ENCODE measurements around the gene EEF2K. TPM values are rescaled to one million over a fixed set of nuclear protein-coding genes. Genes with fewer than 3 reads are reported as not detected.

Gene EEF2K
- total and polyA plus RNA-seq, 12 donors, result 5.1 to 38.9 (median 21.9) TPM

DNA sequence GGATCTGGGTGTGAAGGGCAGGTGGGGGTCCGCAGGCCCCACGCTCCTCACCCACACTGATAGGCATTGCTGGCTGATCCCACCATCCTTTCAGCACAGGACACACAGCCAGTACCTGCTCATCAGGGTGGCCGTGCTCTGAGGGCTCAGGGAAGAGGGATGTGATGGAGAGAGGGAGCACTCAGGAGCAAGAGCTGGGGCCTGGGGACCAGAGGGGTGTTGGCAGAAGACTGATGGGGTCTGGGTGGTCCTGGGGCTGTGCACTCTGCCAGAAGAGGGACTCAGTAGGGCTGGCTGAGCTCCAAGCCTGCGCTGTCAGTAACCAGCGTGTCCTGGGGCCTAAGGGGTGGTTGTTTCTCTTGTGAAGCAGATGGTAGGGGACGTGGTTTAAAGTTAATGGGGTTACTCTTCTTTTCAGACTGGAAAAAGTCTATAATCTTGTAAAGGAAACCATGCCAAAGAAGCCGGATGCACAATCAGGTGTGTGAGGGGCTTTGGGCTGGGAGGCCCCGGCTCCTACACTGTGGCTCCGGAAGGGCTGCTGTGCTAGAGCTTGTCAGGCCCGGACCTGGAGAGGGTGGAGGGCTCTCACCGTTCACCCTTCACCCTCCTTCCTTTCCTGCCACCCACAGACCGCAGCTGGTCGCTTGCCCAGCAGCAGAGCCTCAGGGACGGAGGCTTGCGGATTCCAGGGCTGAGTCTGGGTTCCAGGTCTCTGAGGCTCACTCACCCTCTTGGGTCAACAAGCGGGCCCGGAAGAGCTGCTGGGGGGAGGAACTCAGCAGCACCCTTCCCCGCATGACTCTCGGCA lies 118.9 kb downstream of the EEF2K start:
- Histone ChIP-seq H3K36me3 (peaks cover 0 to 98% (median 40%) of the 10 kb centered on the region in 9 donors), H3K27me3 (no peaks in the 10 kb centered on the region), H3K4me3 (no peak overlapping the region), H3K4me1 (peaks cover 0 to 8% (median 4%) of the 10 kb centered on the region in 9 donors), H3K9me3 (no peaks in the 10 kb centered on the region), H3K27ac (no peak overlapping the region)
- WGBS, 2 donors, result 92 to 93% methylated on average over 19 of the region's 19 CpGs
- no peak for ATAC-seq
- TF ChIP-seq, protein P1, sequence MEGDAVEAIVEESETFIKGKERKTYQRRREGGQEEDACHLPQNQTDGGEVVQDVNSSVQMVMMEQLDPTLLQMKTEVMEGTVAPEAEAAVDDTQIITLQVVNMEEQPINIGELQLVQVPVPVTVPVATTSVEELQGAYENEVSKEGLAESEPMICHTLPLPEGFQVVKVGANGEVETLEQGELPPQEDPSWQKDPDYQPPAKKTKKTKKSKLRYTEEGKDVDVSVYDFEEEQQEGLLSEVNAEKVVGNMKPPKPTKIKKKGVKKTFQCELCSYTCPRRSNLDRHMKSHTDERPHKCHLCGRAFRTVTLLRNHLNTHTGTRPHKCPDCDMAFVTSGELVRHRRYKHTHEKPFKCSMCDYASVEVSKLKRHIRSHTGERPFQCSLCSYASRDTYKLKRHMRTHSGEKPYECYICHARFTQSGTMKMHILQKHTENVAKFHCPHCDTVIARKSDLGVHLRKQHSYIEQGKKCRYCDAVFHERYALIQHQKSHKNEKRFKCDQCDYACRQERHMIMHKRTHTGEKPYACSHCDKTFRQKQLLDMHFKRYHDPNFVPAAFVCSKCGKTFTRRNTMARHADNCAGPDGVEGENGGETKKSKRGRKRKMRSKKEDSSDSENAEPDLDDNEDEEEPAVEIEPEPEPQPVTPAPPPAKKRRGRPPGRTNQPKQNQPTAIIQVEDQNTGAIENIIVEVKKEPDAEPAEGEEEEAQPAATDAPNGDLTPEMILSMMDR (IDR thresholded peaks at IDR 0.05), result no peak
- intact Hi-C loops (cut with DNase I), result loop anchor here in 3 of 10 donors (10.0 kb wide), 2 partner anchors 90 to 1170 kb away; partner anchors contain the start of genes DNAH3 (in 2 of the 3) and LDAF1 (in 2 of the 3)
- no peak for DNase-seq

DNA sequence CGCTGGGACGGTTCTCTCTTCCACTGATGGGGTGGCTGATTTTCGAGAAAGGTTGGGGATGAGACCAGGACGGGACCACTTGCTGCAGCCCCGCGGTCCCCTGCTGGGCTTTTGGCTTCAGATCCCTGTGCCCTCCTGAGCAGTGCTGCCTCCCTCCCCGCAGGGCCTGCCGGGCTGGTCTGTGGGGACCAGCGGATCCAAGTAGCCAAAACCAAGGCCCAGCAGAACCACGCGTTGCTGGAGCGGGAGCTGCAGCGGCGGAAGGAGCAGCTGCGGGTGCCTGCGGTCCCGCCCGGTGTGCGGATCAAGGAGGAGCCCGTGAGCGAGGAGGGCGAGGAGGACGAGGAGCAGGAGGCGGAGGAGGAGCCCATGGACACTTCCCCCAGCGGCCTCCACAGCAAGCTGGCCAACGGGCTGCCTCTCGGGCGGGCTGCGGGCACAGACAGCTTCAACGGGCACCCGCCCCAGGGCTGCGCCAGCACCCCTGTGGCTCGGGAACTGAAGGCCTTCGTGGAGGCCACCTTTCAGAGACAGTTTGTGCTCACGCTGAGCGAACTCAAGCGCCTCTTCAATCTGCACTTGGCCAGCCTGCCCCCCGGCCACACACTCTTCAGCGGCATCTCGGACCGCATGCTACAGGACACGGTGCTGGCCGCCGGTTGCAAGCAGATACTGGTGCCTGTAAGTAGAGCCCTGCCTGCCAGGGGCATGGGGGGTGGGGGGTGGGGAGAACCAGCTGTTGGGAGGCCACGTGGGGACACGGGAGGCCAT lies 119.7 kb downstream of the EEF2K start:
- H3K9me3 ChIP-seq, result no peaks in the 10 kb centered on the region
- intact Hi-C loops (cut with DNase I), result loop anchor here in 3 of 10 donors (10.0 kb wide), 2 partner anchors 89 to 1171 kb away; partner anchors contain the start of genes DNAH3 (in 2 of the 3) and LDAF1 (in 2 of the 3)
- no peak overlapping the region for H3K27ac ChIP-seq
- no peak for DNase-seq
- TF ChIP-seq, protein P1 (IDR thresholded peaks at IDR 0.05), result no peak
- H3K4me1 ChIP-seq, result peaks cover 0 to 14% (median 4%) of the 10 kb centered on the region in 9 donors
- WGBS, 2 donors, result 96% methylated on average over 46 of the region's 46 CpGs
- H3K4me3 ChIP-seq, result no peak overlapping the region
- ATAC-seq, result no peak
- H3K36me3 ChIP-seq, result peaks cover 0 to 97% (median 40%) of the 10 kb centered on the region in 9 donors
- H3K27me3 ChIP-seq, result no peaks in the 10 kb centered on the region

DNA sequence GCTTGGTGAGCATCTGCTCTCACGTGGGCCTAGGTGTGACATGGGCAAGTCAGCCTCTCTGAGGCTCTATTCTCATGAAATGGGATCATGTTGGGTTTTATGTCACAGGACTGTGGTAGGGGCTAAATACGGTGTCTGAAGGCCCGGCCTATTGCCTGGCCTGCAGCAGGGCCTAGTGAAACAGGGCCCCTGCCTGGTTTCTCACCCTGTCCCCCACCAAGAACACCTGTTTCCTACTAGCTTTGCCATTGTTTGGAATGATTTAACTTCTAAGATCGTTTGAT lies 120.2 kb downstream of the EEF2K start:
- Histone ChIP-seq H3K4me3 (no peak overlapping the region), H3K4me1 (peaks cover 0 to 13% (median 3%) of the 10 kb centered on the region in 9 donors), H3K9me3 (no peaks in the 10 kb centered on the region), H3K36me3 (peaks cover 0 to 96% (median 43%) of the 10 kb centered on the region in 9 donors), H3K27me3 (no peaks in the 10 kb centered on the region), H3K27ac (no peak overlapping the region)
- ATAC-seq (no peak), DNase-seq (no peak)
- intact Hi-C loops (cut with DNase I), result loop anchor here in 3 of 10 donors (10.0 kb wide), 2 partner anchors 88 to 1172 kb away; partner anchors contain the start of genes DNAH3 (in 2 of the 3) and LDAF1 (in 2 of the 3)
- TF ChIP-seq, protein P1 (IDR thresholded peaks at IDR 0.05), result no peak
- 84 to 85% methylated on average over 4 of the region's 4 CpGs for WGBS, 2 donors

DNA sequence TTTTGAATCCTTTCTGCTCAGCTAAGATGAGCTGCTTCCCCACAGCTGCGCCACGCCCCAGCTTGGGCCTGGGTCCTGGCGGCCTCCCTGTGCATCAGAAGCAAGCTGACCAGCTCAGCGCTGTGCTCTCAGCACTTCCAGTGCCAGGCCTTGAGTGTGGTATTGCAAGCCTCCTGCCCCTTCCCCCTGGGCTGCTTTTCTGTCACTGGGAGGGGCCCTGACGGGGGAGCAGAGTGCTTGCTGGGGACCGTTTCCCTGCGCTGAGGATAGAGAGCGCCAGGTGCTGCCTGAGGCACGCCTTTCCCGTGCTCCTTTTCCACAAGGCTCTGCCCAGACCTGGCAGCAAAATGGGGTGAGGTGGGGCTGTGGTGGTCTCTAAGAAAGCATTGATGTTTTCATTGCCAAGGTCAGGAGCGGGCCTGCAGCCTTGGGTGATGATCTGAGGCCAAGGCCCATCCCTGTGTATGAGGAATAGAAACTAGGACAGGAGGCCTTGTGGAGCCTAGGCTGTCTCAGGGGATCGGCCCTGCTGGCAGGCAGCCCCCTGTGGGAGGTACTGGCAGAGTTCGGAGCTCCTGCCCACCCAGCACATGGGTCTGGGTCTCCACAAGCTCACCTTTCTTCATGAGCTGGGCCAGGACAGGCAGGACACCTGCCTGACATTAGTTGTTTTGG lies 120.8 kb downstream of the EEF2K start:
- Histone ChIP-seq H3K36me3 (peaks cover 0 to 96% (median 49%) of the 10 kb centered on the region in 9 donors), H3K27me3 (no peaks in the 10 kb centered on the region), H3K27ac (no peak overlapping the region), H3K4me3 (no peak overlapping the region), H3K9me3 (no peaks in the 10 kb centered on the region), H3K4me1 (peaks cover 0 to 8% (median 0%) of the 10 kb centered on the region in 9 donors)
- ATAC-seq (no peak), DNase-seq (no peak)
- WGBS, 2 donors, result 88 to 94% methylated on average over 13 of the region's 13 CpGs
- TF ChIP-seq, protein P1 (IDR thresholded peaks at IDR 0.05), result no peak
- intact Hi-C loops (cut with DNase I), result loop anchor here in 3 of 10 donors (10.0 kb wide), 2 partner anchors 88 to 1172 kb away; partner anchors contain the start of genes DNAH3 (in 2 of the 3) and LDAF1 (in 2 of the 3)

Data from heart right ventricle (tissue), 16 donors.